K562 (cell line): ENCODE results near the gene P2RY11. TPM values are rescaled to one million over a fixed set of nuclear protein-coding genes. Genes with fewer than 3 reads are reported as not detected.

Experiments
- ARID3A ChIP-seq: IDR thresholded peaks from 2 replicates; pipeline ENCODE4 v1.6.1; 2012; ENCODE audit warnings: low read depth, low read length, improper control_type of control experiment, borderline replicate concordance
- ATF7 ChIP-seq: fragments of 450-650 bp; IDR thresholded peaks from 2 replicates; pipeline ENCODE4 v1.7.1; 2014; ENCODE audit warnings: mild to moderate bottlenecking, moderate library complexity
- CREBBP ChIP-seq: IDR thresholded peaks from one replicate; pipeline ENCODE4 v1.6.1; 2012; ENCODE audit warnings: low read depth, mild to moderate bottlenecking, control low read depth, inconsistent platforms, low read length
- EP300 ChIP-seq: IDR thresholded peaks from 2 replicates; pipeline ENCODE4 v1.6.1; 2012; ENCODE audit warnings: low read length, improper control_type of control experiment
- FOXP1 ChIP-seq: sonication (generic); formaldehyde crosslinking; IDR thresholded peaks from 2 replicates; pipeline ENCODE4 v1.8.0; 2022; ENCODE audit warnings: mild to moderate bottlenecking, missing genetic modification reagents
- HOXB6 ChIP-seq: fragments of 250-450 bp; sonication (Bioruptor Pico); IDR thresholded peaks from 2 replicates; pipeline ENCODE4 v1.5.1; 2022; ENCODE audit warnings: mild to moderate bottlenecking, borderline replicate concordance
- POLR2B ChIP-seq: fragments of 450-650 bp; IDR thresholded peaks from 2 replicates; pipeline ENCODE4 v1.6.1; 2018; ENCODE audit warnings: low read depth; ENCODE audit not compliant: partially characterized antibody
- RBM34 ChIP-seq: fragments of 200-400 bp; formaldehyde crosslinking; IDR thresholded peaks from 2 replicates; pipeline ENCODE4 v1.6.1; 2018; ENCODE audit warnings: low read length, borderline replicate concordance; ENCODE audit not compliant: insufficient read depth
- SAP30 ChIP-seq: fragments of 200-600 bp; sonication (generic); IDR thresholded peaks from 2 replicates; pipeline ENCODE4 v1.6.1; 2012; ENCODE audit warnings: borderline replicate concordance, low read depth, mild to moderate bottlenecking, moderate library complexity, low read length, control low read depth, inconsistent platforms; ENCODE audit not compliant: insufficient read depth, poor library complexity, severe bottlenecking
- STAG1 ChIP-seq: sonication (generic); formaldehyde crosslinking; IDR thresholded peaks from 2 replicates; pipeline ENCODE4 v1.5.0; 2020; ENCODE audit warnings: missing genetic modification reagents, borderline replicate concordance
- TFAP4 ChIP-seq: sonication (generic); formaldehyde crosslinking; IDR thresholded peaks from 2 replicates; pipeline ENCODE4 v1.8.0; 2022; ENCODE audit warnings: missing genetic modification reagents, mild to moderate bottlenecking, moderate library complexity, borderline replicate concordance
- ZBTB17 ChIP-seq: fragments of 450-650 bp; formaldehyde crosslinking; IDR thresholded peaks from 2 replicates; pipeline ENCODE4 v1.4.0; 2020; ENCODE audit warnings: mild to moderate bottlenecking
- ZHX1 ChIP-seq: fragments of 150-350 bp; conservative IDR thresholded peaks from 2 replicates; pipeline ENCODE4 v1.6.1; 2014; ENCODE audit warnings: low read length
- ZNF174 ChIP-seq: fragments of 250-450 bp; sonication (Bioruptor Pico); IDR thresholded peaks from 2 replicates; pipeline ENCODE4 v1.4.0; 2020; ENCODE audit warnings: mild to moderate bottlenecking
- ZNF197 ChIP-seq: fragments of 200-800 bp; sonication (Bioruptor generic); IDR thresholded peaks from 2 replicates; pipeline ENCODE4 v1.6.1; 2016; ENCODE audit warnings: low read depth, missing genetic modification characterization, missing compliant biosample characterization
- ZNF512 ChIP-seq: IDR thresholded peaks from 2 replicates; pipeline ENCODE4 v1.6.1; 2016; ENCODE audit warnings: missing genetic modification characterization, missing compliant biosample characterization
- ZNF79 ChIP-seq: fragments of 250-450 bp; sonication (Bioruptor Pico); IDR thresholded peaks from 2 replicates; pipeline ENCODE4 v1.4.0; 2020; ENCODE audit warnings: low read depth, mild to moderate bottlenecking, moderate library complexity
- ZSCAN29 ChIP-seq: fragments of 450-650 bp; IDR thresholded peaks from 2 replicates; pipeline ENCODE4 v1.6.1; 2017
- polyA plus RNA-seq, 8 experiments: library from polyadenylated mRNA; depleted of rRNA in 4 of 8; stranded (reverse) in 5 of 8; unstranded in 3 of 8; fragments of >200 nt; fragmentation: Nextera tagmentation in 2 of 8; fragmentation: Illumina TruSeq in 1 of 8; extraction: Ambion mirVana in 2 of 8; extraction: Trizol in 1 of 8; gene quantifications; 2 replicates each; pipeline versions ENCODE4 v1.2.1 to v1.2.3, GENCODE V29; 2011 to 2014; ENCODE audit warnings: inconsistent platforms in 1 of 8, missing spikeins in 1 of 8
- total RNA-seq, 7 experiments: library from RNA; depleted of rRNA in 6 of 7; stranded (reverse); fragments of >200 nt in 6 of 7; fragmentation: Illumina TruSeq in 2 of 7; extraction: Trizol in 2 of 7; gene quantifications; 2 replicates each; pipeline versions ENCODE4 v1.2.1 to v1.2.3, GENCODE V29; 2011 to 2021; ENCODE audit warnings: low replicate concordance in 1 of 7
- TF ChIP-seq, protein P1 (sequence below): sonication (generic); formaldehyde crosslinking; IDR thresholded peaks from 2 replicates; pipeline ENCODE4 v1.9.0; 2022; ENCODE audit warnings: mild to moderate bottlenecking, missing genetic modification reagents

The P2RY11 gene
- total and polyA plus RNA-seq, 9 of the 15 experiments (the other 6 are each of a cell fraction or from before 2014, with no cell fraction given): 0.03 to 10.1 (median 1.5) TPM

DNA sequence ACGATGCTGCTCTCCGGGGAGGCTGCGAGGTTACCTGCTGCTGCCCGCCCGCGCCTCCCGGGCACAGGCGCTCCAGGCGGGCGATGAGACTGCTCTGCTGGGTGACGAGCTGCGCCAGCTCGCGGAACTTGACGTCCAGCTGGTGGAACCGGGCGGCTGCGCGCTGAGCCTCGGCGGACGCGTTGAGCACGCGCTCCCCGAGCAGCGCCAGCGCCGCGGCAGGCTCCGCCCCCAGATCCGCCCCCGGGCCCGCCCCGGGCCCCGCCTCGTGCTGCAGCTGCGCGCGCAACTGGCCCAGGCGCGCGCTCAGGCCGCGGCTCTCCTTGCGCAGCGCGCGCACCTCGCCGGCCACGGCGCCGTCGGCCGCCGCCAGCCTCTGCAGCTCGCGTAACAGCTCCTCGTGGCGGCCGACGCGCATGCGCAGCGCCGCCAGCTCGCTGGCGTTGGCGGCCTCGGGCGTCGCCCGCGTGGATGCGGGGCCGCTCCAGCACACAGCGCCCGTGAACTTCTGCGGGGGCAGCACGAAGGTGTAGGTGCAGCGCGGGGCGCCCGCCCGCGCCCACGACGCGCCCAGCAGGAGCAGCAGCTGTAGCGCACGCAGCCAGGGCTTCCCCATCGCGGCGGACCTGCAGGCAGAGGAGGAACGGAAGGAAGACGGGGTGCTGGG, 15.4 kb upstream of the P2RY11 start (continued):
- no peak for TF ChIP-seq ARID3A
- peak; percentile 56 for TF ChIP-seq STAG1
- TF ChIP-seq POLR2B: peak; percentile 35
- TF ChIP-seq SAP30: no peak
- TF ChIP-seq ZNF174 (CRISPR knock-in tag): no peak
- no peak; the same call in 1 of the 2 replicates for TF ChIP-seq ZNF197 (CRISPR knock-in tag)
- no peak for TF ChIP-seq CREBBP
- no peak for TF ChIP-seq EP300
- peak; percentile 80; the same call in 1 of the 2 replicates for TF ChIP-seq FOXP1 (CRISPR knock-in tag)
- no peak; the same call in 1 of the 2 replicates for TF ChIP-seq ATF7
- no peak for TF ChIP-seq ZHX1
- no peak for TF ChIP-seq ZNF512 (tag)
- TF ChIP-seq ZNF79 (CRISPR knock-in tag): no peak
- peak; percentile 95 for TF ChIP-seq TFAP4 (CRISPR knock-in tag)
- TF ChIP-seq ZBTB17 (CRISPR knock-in tag): no peak; the same call in 1 of the 2 replicates
- TF ChIP-seq, protein P1, sequence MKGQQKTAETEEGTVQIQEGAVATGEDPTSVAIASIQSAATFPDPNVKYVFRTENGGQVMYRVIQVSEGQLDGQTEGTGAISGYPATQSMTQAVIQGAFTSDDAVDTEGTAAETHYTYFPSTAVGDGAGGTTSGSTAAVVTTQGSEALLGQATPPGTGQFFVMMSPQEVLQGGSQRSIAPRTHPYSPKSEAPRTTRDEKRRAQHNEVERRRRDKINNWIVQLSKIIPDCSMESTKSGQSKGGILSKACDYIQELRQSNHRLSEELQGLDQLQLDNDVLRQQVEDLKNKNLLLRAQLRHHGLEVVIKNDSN (CRISPR knock-in tag): 0 out of 2 replicates have a peak, but pooled peaks have one; percentile 40
- no peak for TF ChIP-seq ZSCAN29
- no peak for TF ChIP-seq RBM34
- TF ChIP-seq HOXB6 (CRISPR knock-in tag): no peak
